Measurements from ENCODE around the gene SUSD5. TPM values are rescaled to one million over a fixed set of nuclear protein-coding genes. Genes with fewer than 3 reads are reported as not detected.

Gene SUSD5
- total and polyA plus RNA-seq, 2 of the 13 experiments (the other 11 are each of a cell fraction or from before 2014, with no cell fraction given), result not detected

- Histone ChIP-seq H3K4me1 (ENCODE audit: insufficient read depth, low read length) (no peaks in the 10 kb centered on the region), H4K20me1 (ENCODE audit: insufficient read depth, low read length) (no peaks in the 10 kb centered on the region), H3K36me3 (replicated peaks in 1 of 2; ENCODE audit: control insufficient read depth in 1 of 2, insufficient read depth in 2 of 2, low read length in 2 of 2) (peaks cover 4 to 37% of the 10 kb centered on the region in 2 experiments; a peak in 4 of 5 replicates), H3K79me2 (ENCODE audit: insufficient read depth, low read length) (no peaks in the 10 kb centered on the region), H3K4me3 (replicated peaks in 1 of 3; ENCODE audit: insufficient read depth in 1 of 3, low read depth in 2 of 3, low read length in 3 of 3) (no peak overlapping the region), H3K9ac (ENCODE audit: insufficient read depth, low read depth, low read length) (no peak overlapping the region), H3K27ac (ENCODE audit: extremely low read length, insufficient read depth, low read length) (no peak overlapping the region), H3K27me3 (ENCODE audit: control insufficient read depth in 1 of 2, insufficient read depth in 2 of 2, low read length in 2 of 2) (no peaks in the 10 kb centered on the region), H3K4me2 (ENCODE audit: low read depth, low read length) (no peak overlapping the region), H3K9me3 (ENCODE audit: low read length) (no peaks in the 10 kb centered on the region), H2AFZ (ENCODE audit: low read length) (no peak overlapping the region)
- in situ Hi-C loops (cut with HindIII; ENCODE audit: extremely low pct_ligation_motif_present, low pct_unique_long_range_greater_than_20kb) (loop anchor here (5.0 kb wide), 1 partner anchor 241 kb away; no protein-coding TSS in a partner anchor), intact Hi-C loops (cut with micrococcal nuclease; ENCODE audit: unreplicated experiment) (loop anchor here (1.0 to 10.0 kb wide), 6 partner anchors 103 to 653 kb away; no protein-coding TSS in a partner anchor)
- DNase-seq (ENCODE audit: low spot score) (peak; percentile 66), ATAC-seq (peak; percentile 94), FAIRE-seq (peak; percentile 79)
- BruUV-seq (replicated peaks), result no TSS peak
- ChIA-PET CTCF (ENCODE audit: low intra/inter-chr PET ratio, low total read pairs) (interaction anchor here (0.7 to 3.3 kb wide), 6 partner anchors 51 to 242 kb away, joined by 3 to 40 read pairs (median 4); no protein-coding TSS in a partner anchor), POLR2A (interaction anchor here (0.7 to 1.6 kb wide), 2 partner anchors 34 to 241 kb away, joined by 3 to 5 read pairs; partner anchors contain the start of genes GLB1 and TMPPE)
- 37% methylated on average over 5 of the region's 6 CpGs for WGBS (ENCODE audit: low lambda C conversion rate)
- TF ChIP-seq PHF8 (CRISPR knock-in tag; IDR thresholded peaks at IDR 0.05) (no peak), ONECUT2 (CRISPR knock-in tag; IDR thresholded peaks at IDR 0.05) (no peak), TEAD3 (CRISPR knock-in tag; optimal IDR thresholded peaks at IDR 0.05; ENCODE audit: borderline replicate concordance) (peak; percentile 54), U2AF1 (optimal IDR thresholded peaks at IDR 0.05; ENCODE audit: low read depth, low read length) (no peak), RAD21 (CRISPR knock-in tag; IDR thresholded peaks at IDR 0.05) (peak; percentile 87), NFE2L2 (IDR thresholded peaks at IDR 0.05; ENCODE audit: low read length) (0 out of 2 replicates have a peak, but pooled peaks have one; percentile 5), SMC3 (IDR thresholded peaks at IDR 0.05; ENCODE audit: low read length) (peak; percentile 95), SKIL (CRISPR knock-in tag; IDR thresholded peaks at IDR 0.05; ENCODE audit: borderline replicate concordance) (no peak), HDAC1 (CRISPR knock-in tag; IDR thresholded peaks at IDR 0.05) (no peak), ZBTB40 (IDR thresholded peaks at IDR 0.05) (no peak), ZBTB40 (CRISPR knock-in tag; IDR thresholded peaks at IDR 0.05) (no peak)
- TF ChIP-seq, protein P1, sequence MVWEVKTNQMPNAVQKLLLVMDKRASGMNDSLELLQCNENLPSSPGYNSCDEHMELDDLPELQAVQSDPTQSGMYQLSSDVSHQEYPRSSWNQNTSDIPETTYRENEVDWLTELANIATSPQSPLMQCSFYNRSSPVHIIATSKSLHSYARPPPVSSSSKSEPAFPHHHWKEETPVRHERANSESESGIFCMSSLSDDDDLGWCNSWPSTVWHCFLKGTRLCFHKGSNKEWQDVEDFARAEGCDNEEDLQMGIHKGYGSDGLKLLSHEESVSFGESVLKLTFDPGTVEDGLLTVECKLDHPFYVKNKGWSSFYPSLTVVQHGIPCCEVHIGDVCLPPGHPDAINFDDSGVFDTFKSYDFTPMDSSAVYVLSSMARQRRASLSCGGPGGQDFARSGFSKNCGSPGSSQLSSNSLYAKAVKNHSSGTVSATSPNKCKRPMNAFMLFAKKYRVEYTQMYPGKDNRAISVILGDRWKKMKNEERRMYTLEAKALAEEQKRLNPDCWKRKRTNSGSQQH (CRISPR knock-in tag; IDR thresholded peaks at IDR 0.05; ENCODE audit: low read depth), result 0 out of 2 replicates have a peak, but pooled peaks have one; percentile 37
Measured at GRCh38 chr3:33131331-33132018, 87.1 kb downstream of the SUSD5 start.
